ENCODE measurements around the gene CCDC74A.
"Not testable (repeated sequence)": the region's sequence is repeated elsewhere in the genome, so short reads cannot be mapped to it uniquely, and the experiment has no call there.

The CCDC74A gene

GRCh38 chr2:131527131-131528001 is at the start of gene CCDC74A:
TSS of gene CCDC74A (plus strand) at chr2:131527888. CDS start at chr2:131527971, 83 bp downstream.
- DNase-seq (ENCODE audit: low read depth) = peak; percentile 71

DNA sequence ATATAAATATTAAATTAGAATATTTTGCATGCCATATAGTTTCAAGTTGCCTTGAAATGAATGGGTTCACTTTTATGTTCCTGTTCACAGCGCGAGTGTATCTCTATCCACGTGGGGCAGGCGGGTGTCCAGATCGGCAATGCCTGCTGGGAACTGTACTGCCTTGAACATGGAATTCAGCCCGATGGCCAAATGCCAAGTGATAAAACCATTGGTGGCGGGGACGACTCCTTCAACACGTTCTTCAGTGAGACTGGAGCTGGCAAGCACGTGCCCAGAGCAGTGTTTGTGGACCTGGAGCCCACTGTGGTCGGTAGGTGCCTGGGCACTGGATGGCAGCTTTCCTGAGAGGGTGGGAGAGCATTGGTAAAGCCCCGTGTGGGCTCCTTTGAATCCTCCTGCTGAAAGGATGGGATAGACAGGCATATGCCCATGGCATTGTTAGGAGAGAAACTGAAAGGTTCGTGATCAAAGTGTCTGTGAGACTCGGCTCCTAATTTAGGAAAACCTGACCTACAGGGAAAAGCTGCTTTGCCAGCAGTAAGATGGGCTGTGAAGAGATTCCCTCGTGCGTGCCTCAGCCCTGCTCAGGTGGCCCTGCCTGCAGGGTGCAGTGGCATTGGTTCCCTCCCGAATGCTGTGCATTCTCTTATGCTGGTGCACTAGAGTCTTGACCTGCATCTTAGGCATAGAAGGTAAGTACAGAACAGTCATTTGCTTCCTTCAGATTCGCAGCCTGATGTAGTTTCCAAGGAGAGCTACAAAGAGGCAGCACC is 49.4 kb upstream of the CCDC74A start:
- not testable (repeated sequence) for DNase-seq (ENCODE audit: low read depth)

- not testable (repeated sequence) for DNase-seq (ENCODE audit: low read depth)
Observed at GRCh38 chr2:131478850-131479461, 48.7 kb upstream of the CCDC74A start.

DNA sequence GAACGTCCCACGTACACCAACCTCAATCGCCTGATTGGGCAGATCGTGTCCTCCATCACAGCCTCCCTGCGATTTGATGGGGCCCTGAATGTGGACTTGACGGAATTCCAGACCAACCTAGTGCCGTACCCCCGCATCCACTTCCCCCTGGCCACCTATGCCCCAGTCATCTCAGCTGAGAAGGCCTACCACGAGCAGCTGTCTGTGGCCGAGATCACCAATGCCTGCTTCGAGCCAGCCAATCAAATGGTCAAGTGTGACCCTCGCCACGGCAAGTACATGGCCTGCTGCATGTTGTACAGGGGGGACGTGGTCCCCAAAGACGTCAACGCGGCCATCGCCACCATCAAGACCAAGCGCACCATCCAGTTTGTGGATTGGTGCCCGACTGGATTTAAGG is 47.3 kb upstream of the CCDC74A start:
- not testable (repeated sequence) for DNase-seq (ENCODE audit: low read depth)

GRCh38 chr2:131482506-131483155 is 45.1 kb upstream of the CCDC74A start:
- not testable (repeated sequence) for DNase-seq (ENCODE audit: low read depth)

DNA sequence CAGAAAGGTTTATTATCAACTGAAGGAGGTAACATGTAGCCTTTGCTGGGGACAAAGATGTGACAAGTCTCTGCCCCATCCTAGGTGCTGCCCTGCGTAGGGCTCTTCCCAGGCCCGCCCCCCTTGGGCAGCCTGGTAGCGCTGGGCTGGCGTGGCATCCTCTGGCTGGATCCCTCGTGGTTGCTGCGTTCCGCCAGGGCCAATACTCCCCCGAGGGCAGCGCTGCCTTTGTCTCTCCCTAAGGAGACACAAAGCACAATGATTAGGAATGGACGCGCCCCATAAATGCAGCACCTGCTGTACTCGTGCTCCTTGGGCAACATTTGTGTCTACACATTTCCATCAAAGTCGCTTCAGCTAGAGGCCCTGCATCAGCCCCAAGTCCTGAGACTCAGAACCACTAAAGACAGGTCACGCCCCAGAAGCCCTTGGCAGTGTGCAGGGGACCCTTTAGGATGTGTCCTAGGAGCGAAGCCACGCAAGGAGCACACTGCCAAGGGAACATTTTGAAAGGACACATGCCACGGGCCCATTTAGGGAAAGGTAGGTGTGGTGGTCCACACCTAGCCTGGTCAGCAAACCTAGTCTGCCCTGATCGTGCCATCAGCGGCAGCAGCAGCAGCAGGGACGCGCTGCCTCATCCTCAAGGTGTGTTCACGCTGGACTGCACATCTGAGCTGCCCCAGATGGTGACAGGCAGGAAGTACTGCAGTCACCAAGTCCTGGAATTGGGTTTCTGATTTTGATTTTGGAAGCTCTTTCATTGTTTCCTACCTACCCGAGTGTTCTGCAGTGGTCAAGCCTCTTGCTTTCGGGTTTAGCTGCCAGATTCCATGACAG is 43.5 kb upstream of the CCDC74A start:
- DNase-seq (ENCODE audit: low read depth) = not testable (repeated sequence)

GRCh38 chr2:131484906-131485460 is 42.7 kb upstream of the CCDC74A start:
- DNase-seq (ENCODE audit: low read depth) = not testable (repeated sequence)

DNA sequence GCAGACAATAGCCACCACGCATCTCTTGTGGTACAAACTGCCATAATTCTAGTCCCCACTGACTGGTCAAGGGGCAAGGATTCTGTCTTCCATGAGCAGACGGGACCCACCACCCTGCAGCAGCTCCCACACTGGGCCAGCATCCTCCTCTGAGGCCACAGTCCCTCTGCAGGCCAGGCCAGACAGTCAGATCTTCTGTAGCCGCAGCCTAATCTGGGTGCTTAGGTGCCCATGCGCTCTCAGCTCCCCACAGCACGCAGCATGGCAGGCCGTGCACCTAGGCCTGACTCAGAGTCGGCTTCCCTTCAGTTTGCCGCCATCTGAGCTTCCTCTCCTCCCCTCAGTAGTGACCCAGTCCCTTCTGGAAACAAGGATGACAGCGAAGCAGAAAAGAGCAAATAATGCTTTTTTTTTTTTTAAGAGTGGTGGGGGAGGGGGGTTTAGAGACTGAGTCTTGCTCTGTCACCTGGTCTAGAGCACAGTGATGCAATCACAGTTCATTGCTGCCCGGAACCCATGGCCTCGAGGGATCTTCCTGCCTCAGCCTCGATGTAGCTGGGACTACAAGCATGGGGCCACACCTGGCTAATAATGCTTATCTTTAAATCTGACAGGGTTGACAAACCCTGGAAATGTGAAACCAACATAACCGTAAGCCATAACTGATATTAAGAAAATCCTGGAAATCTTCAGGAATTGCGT is 41.3 kb upstream of the CCDC74A start:
- DNase-seq (ENCODE audit: low read depth) = not testable (repeated sequence)

DNA sequence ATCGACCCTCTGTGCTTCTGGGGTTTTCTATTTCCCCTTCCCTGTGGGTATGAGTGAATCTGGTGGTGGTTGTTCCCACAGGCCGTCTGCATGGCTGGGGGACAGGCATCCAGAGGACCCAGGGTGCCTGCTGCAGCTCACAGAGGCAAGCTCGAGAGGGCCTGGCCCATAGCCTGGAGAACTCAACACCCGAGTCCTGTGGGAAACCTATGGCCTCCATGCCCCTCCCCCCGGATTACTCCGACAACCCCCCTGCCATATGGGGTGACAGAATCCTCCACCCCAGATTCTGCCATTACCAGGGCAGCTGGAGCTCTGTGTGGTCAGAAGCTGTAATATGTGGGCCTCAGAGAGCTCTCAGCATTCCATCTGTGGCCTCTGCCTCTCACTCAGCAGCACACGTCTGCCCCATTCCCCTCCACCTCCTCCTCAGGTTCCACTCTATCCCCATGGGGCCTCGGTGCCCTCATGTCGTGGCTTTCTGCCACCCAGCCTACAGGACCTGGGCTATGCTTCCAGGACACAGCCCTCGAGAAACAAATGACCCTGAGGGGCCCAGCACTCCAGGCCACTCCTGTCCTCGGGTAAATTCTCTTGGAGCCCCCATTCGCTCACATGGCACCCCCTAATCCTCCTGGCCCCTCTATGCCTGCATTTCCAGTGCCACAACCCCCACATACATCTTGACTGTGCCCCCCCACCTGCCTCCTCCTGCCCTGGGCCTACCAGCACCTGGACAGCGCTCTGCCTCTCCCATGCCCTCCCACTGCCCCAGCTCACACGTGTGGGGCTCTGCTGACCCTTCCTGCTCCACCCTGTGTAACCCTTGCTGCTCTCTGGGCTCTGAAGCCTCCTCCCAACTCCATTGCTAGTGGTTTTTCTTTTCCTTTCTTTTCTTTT is 39.1 kb upstream of the CCDC74A start:
- no peak for DNase-seq (ENCODE audit: low read depth)

DNA sequence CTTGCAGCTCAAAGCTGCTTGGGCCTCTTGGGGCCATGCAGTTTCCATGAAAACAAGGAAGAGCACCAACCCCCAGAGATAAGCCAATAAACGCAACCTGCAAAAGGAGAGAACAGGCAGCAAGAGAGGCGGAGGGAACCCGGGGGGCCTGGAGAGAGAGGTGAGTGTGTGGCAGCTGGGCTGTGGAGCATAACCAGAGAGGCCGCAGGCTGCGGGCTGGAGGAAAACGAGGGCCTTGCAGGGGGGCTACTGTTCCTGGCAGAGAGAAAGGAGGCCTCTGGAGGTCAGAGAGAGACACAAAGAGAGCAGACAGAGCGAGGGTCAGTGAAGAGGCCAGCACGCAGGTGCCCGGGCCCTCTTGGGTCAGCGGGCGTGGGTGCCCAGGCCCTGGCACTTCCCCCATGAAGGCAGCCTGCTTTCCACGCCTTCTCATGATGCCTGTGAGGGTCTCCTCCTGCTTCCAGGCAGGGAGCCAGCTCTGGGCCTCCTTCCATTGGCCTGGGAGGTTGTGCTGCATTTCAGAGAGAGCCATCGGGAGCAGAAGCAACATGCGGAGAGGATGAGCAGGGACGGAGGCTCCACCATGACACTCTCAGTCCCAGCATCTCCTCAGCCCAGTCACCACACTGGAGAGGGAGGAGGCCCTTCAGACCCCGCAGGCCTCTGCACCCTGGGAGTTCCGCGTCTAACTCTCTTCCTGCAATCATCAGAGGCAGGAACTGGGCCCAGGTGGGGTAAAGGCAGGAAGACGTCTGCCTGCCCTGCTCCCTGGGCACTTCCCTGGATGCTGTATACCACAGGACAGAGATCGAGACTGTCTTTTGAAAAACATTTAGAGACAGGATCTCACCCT is 36.8 kb upstream of the CCDC74A start:
- DNase-seq (ENCODE audit: low read depth) = peak; percentile 7

DNA sequence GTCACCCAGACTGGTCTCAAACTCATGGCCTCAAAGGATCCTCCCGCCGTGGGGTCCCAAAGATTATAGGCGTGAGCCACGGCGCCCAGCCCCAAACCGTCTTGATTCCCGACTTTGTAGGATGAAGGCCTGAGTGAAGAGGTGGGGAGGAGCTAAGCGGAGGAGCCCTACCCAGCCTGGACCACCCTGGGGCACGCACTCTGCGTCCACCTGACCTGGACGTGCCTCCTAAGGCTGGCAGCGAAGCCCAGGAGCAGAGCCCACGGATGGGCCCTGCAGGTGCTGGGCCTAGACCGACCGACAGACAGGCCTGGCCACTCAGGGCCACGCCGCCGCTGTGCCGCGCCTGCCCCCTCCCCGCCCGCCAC is 36.2 kb upstream of the CCDC74A start:
- not testable (repeated sequence) for DNase-seq (ENCODE audit: low read depth)

- not testable (repeated sequence) for DNase-seq (ENCODE audit: low read depth)
Observed at GRCh38 chr2:131492015-131492417, 35.7 kb upstream of the CCDC74A start, which contains the start of gene MZT2A. TSS of gene MZT2A (minus strand) at chr2:131492397. CDS start at chr2:131492376, 21 bp downstream.

GRCh38 chr2:131492418-131493198 is 35.1 kb upstream of the CCDC74A start:
- peak; percentile 84 for DNase-seq (ENCODE audit: low read depth)

DNA sequence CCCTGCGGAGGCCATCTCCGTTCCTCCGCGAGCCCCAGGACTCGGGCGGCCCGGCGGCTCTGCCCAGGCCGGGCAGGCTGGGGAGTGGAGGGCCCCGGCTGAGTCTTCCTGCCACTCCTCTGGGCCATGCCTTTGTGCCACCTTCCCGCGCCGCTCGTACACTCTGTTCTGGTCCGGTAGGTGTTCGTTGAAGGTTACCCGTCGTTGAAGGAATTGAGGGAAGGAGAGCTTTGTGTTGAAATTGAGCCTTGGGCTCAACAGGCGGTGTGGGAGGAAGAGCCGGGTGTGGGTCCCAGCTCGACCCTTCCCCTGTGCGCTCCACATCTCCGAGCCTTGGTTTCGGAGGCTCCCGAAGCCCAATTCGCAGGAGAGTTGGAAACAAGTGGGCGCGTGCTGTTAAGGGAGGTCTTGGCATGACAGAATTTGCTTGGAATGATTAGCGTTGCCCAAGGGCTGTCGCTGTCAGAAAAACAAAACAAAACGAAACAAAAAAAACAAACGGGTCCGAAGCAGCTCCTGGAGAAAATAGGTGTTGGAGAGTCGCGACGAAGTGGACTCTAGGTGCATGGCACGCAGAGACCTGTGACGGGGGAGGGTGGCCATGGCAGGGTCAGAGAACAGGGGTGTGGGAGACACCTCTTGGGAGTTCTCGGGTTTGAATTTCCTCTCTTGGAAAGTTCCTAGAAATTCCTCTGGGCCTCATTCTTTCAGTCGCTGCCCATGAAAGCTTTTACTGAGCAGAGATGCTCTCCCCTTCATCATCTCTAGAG is 34.3 kb upstream of the CCDC74A start:
- DNase-seq (ENCODE audit: low read depth) = no peak

DNA sequence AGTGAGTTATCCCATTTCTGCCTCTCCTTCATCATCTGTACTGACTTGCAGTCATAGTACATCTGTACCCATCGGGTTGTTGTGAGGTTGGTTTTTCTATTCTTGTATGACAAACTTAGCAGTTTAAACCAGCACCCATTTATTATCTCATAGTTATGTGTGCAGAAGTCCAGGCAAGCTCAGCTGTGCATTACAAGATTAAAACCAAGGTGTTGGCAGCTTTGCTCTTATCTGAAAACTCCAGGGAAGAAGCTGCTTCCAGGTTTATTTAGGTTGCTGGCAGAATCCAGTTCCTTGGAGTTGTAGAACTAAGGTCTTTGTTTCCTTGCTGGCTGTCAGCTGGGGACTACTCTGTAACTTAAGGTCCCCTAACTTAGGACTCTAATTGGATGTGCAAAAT is 32.2 kb upstream of the CCDC74A start:
- not testable (repeated sequence) for DNase-seq (ENCODE audit: low read depth)

- not testable (repeated sequence) for DNase-seq (ENCODE audit: low read depth)
Observed at GRCh38 chr2:131498321-131498973, 29.2 kb upstream of the CCDC74A start.
